ENCODE data around the gene CRMP1. TPM values are rescaled to one million over a fixed set of nuclear protein-coding genes. Genes with fewer than 3 reads are reported as not detected.

The CRMP1 gene
- total RNA-seq, 2 donors from 2014 or later = 0.37 to 1.1 TPM

GRCh38 chr4:5899396-5899795, 6.5 kb upstream of the CRMP1 start:
- H3K4me3 ChIP-seq = no peak overlapping the region
- no peak for DNase-seq (ENCODE audit: low spot score)
- H3K27ac ChIP-seq = no peak overlapping the region
- no peak for TF ChIP-seq CTCF (IDR thresholded peaks at IDR 0.05)
- no peaks in the 10 kb centered on the region for H3K4me1 ChIP-seq
- H3K27me3 ChIP-seq = no peaks in the 10 kb centered on the region
- H3K9me3 ChIP-seq = peaks cover 0 to 13% of the 10 kb centered on the region in 2 donors
- no peaks in the 10 kb centered on the region for H3K36me3 ChIP-seq

- TF ChIP-seq CTCF (IDR thresholded peaks at IDR 0.05) = no peak
- no peaks in the 10 kb centered on the region for H3K36me3 ChIP-seq
- H3K27me3 ChIP-seq = peaks cover 0 to 6% of the 10 kb centered on the region in 2 donors
- H3K27ac ChIP-seq = no peak overlapping the region
- H3K9me3 ChIP-seq = peaks cover 0 to 13% of the 10 kb centered on the region in 2 donors
- DNase-seq (ENCODE audit: low spot score) = no peak
- no peaks in the 10 kb centered on the region for H3K4me1 ChIP-seq
- H3K4me3 ChIP-seq = no peak overlapping the region
Measured at GRCh38 chr4:5897674-5898073, 4.8 kb upstream of the CRMP1 start.

GRCh38 chr4:5895287-5895686, 2.4 kb upstream of the CRMP1 start:
- Histone ChIP-seq H3K27ac (no peak overlapping the region), H3K4me3 (no peak overlapping the region), H3K27me3 (peaks cover 10 to 15% of the 10 kb centered on the region in 2 donors), H3K4me1 (peaks cover 0 to 2% of the 10 kb centered on the region in 2 donors), H3K9me3 (peaks cover 0 to 13% of the 10 kb centered on the region in 2 donors), H3K36me3 (no peaks in the 10 kb centered on the region)
- no peak for TF ChIP-seq CTCF (IDR thresholded peaks at IDR 0.05)
- no peak for DNase-seq (ENCODE audit: low spot score)

GRCh38 chr4:5894266-5894665, 1.4 kb upstream of the CRMP1 start:
- H3K27me3 ChIP-seq = peaks cover 19 to 20% of the 10 kb centered on the region in 2 donors
- H3K9me3 ChIP-seq = peaks cover 0 to 13% of the 10 kb centered on the region in 2 donors
- no peaks in the 10 kb centered on the region for H3K36me3 ChIP-seq
- peaks cover 0 to 6% of the 10 kb centered on the region in 2 donors for H3K4me1 ChIP-seq
- DNase-seq (ENCODE audit: low spot score) = no peak
- no peak overlapping the region for H3K27ac ChIP-seq
- no peak overlapping the region for H3K4me3 ChIP-seq
- TF ChIP-seq CTCF (IDR thresholded peaks at IDR 0.05) = no peak

- peaks cover 19 to 26% of the 10 kb centered on the region in 2 donors for H3K27me3 ChIP-seq
- no peak for TF ChIP-seq CTCF (IDR thresholded peaks at IDR 0.05)
Measured at GRCh38 chr4:5893591-5893990, 705 bp upstream of the CRMP1 start.

More at GRCh38 chr4:5893591-5893990, 705 bp upstream of the CRMP1 start:
- Histone ChIP-seq H3K36me3 (no peaks in the 10 kb centered on the region), H3K4me3 (no peak overlapping the region), H3K27ac (no peak overlapping the region), H3K4me1 (peaks cover 0 to 12% of the 10 kb centered on the region in 2 donors), H3K9me3 (peaks cover 0 to 13% of the 10 kb centered on the region in 2 donors)
- no peak for DNase-seq (ENCODE audit: low spot score)

Measured in right atrium auricular region (tissue), 2 donors.